Body of pancreas (tissue), 4 donors: Measurements from ENCODE around the gene TMEM89. TPM values are rescaled to one million over a fixed set of nuclear protein-coding genes. Genes with fewer than 3 reads are reported as not detected.

Experiments
- ATAC-seq: fragments of 150-250 bp; one replicate; pipeline ENCODE4 v1.9.1; 2016
- DNase-seq, 4 donors: peaks; one replicate each; pipeline ENCODE4 v3.0.0-alpha.2; 2019
- H3K27ac ChIP-seq, 4 donors: fragments of 200-600 bp; sonication (generic); 1 replicate in 3 of 4; 2 replicates in 1 of 4; pipeline versions ENCODE4 v1.5.1 to v1.6.1; 2016 to 2019; ENCODE audit warnings: mild to moderate bottlenecking in 1 of 4, mixed read lengths in 1 of 4, moderate library complexity in 1 of 4
- H3K27me3 ChIP-seq, 2 donors: fragments of 200-600 bp; sonication (generic); one replicate each; pipeline ENCODE4 v1.6.0; 2016; ENCODE audit warnings: mild to moderate bottlenecking in 1 of 2
- H3K36me3 ChIP-seq, 2 donors: fragments of 200-600 bp; sonication (generic); replicated peaks in 1 of 2; 2 replicates each; pipeline ENCODE4 v1.5.1; 2016; ENCODE audit warnings: low read depth in 2 of 2; ENCODE audit not compliant: insufficient read depth in 1 of 2
- H3K4me1 ChIP-seq: fragments of 200-600 bp; sonication (generic); one replicate; pipeline ENCODE4 v1.6.0; 2016
- H3K4me3 ChIP-seq, 2 donors: fragments of 200-600 bp; sonication (generic); 1 replicate in 1 of 2; 2 replicates in 1 of 2; pipeline ENCODE4 v1.5.1; 2016 to 2019
- H3K9me3 ChIP-seq, 3 donors: fragments of 200-600 bp; sonication (generic); 1 replicate in 2 of 3; 2 replicates in 1 of 3; pipeline ENCODE4 v1.5.1; 2016
- POLR2A ChIP-seq, 3 donors: fragments of 450-650 bp; IDR thresholded peaks; one replicate each; pipeline ENCODE4 v1.6.1; 2016; ENCODE audit warnings: antibody characterized with exemption in 3 of 3, mild to moderate bottlenecking in 2 of 3
- WGBS, 2 donors: methylation state at CpG; one replicate each; pipeline ENCODE4 v1.1.5; 2017; 5-methylcytosine and 5-hydroxymethylcytosine counted together
- intact Hi-C: fragments of 100-400 bp; cut with DNase I; formaldehyde crosslinking; loops from one replicate; pipeline ENCODE4 v1.15.1; 2023
- microRNA counts, 2 donors: library from miRNA; unstranded; fragments of <30 nt; microRNA quantifications; one replicate each; lab custom pipeline; 2017
- microRNA-seq, 2 donors: library from miRNA; unstranded; fragments of <30 nt; microRNA quantifications; one replicate each; pipeline ENCODE4, GENCODE V29; 2016; ENCODE audit warnings: borderline number of aligned reads in 2 of 2, borderline replicate concordance in 2 of 2
- total RNA-seq, 2 donors: library from RNA; depleted of rRNA; stranded (reverse); fragments of >200 nt; gene quantifications; one replicate each; pipeline ENCODE4 v1.1.0, GENCODE V29; 2016
- TF ChIP-seq, protein P1 (sequence below), 7 experiments: fragments of 450-650 bp in 4 of 7; fragments of 200-600 bp in 3 of 7; sonication (generic) in 3 of 7; IDR thresholded peaks; one replicate each; pipeline ENCODE4 v1.5.1; 2016 to 2019; ENCODE audit warnings: antibody characterized with exemption in 7 of 7

The TMEM89 gene
- total RNA-seq, 2 donors from 2014 or later, result not detected

DNA sequence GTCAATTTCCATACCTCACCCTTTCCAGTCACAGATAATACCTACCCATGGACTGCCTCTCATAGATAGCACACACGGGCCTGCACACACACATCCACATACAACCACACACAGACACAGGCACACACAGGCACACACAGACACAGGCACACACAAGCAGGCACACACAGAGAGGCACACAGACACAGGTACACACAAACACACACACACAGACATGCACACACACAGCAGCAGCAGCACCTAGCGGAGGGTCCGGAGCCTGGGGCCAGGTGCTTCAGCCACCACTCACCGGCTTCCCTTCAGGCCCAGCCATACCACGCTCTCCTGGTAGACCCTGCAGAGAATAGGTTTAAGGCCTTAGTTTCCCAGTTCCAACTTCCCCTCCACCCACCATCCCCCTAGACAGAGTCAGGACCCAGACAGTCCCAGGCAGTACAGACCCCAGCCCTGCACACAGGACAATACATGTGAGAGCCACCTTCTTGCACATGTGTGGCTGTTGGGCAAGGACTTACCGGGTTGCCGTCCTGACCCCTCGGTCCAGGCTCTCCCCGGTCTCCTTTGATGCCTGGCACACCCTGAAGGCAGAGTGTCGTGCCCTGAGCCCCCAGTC lies 47.5 kb downstream of the TMEM89 start:
- intact Hi-C loops, result no loop called here
- Histone ChIP-seq H3K27me3 (no peaks in the 10 kb centered on the region), H3K9me3 (no peaks in the 10 kb centered on the region), H3K36me3 (no peaks in the 10 kb centered on the region), H3K27ac (no peak overlapping the region), H3K4me3 (no peak overlapping the region), H3K4me1 (no peaks in the 10 kb centered on the region)
- no peak for DNase-seq
- WGBS, 2 donors, result 88 to 90% methylated on average over 9 to 10 of the region's 10 CpGs
- no peak for ATAC-seq
- TF ChIP-seq POLR2A (IDR thresholded peaks at IDR 0.05), result no peak
- TF ChIP-seq, protein P1, sequence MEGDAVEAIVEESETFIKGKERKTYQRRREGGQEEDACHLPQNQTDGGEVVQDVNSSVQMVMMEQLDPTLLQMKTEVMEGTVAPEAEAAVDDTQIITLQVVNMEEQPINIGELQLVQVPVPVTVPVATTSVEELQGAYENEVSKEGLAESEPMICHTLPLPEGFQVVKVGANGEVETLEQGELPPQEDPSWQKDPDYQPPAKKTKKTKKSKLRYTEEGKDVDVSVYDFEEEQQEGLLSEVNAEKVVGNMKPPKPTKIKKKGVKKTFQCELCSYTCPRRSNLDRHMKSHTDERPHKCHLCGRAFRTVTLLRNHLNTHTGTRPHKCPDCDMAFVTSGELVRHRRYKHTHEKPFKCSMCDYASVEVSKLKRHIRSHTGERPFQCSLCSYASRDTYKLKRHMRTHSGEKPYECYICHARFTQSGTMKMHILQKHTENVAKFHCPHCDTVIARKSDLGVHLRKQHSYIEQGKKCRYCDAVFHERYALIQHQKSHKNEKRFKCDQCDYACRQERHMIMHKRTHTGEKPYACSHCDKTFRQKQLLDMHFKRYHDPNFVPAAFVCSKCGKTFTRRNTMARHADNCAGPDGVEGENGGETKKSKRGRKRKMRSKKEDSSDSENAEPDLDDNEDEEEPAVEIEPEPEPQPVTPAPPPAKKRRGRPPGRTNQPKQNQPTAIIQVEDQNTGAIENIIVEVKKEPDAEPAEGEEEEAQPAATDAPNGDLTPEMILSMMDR (IDR thresholded peaks at IDR 0.05), result no peak

DNA sequence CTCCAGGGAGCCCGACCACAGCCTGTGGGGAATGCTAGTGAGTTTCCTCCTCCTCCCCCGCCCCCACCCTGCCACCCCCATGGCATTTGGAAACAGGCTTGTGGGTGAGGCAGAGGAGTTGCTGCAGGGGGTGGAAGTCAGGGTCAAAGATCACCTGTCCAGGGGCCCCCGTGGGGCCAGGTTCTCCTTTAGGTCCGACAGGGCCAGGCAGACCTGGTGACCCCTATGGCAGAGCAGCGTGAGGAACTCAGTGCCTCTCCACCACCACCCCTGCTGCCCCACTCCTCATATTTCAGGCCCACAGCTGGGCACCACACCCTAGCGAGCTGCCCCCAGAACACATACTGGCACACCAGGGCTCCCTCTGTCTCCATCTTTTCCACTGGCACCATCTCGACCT lies 49.1 kb downstream of the TMEM89 start:
- Histone ChIP-seq H3K9me3 (no peaks in the 10 kb centered on the region), H3K36me3 (no peaks in the 10 kb centered on the region), H3K27me3 (no peaks in the 10 kb centered on the region), H3K4me3 (no peak overlapping the region), H3K27ac (no peak overlapping the region), H3K4me1 (no peaks in the 10 kb centered on the region)
- intact Hi-C loops, result no loop called here
- ATAC-seq (no peak), DNase-seq (no peak)
- 83 to 88% methylated on average over 5 to 7 of the region's 7 CpGs for WGBS, 2 donors
- no peak for TF ChIP-seq POLR2A (IDR thresholded peaks at IDR 0.05)
- TF ChIP-seq, protein P1 (IDR thresholded peaks at IDR 0.05), result no peak

DNA sequence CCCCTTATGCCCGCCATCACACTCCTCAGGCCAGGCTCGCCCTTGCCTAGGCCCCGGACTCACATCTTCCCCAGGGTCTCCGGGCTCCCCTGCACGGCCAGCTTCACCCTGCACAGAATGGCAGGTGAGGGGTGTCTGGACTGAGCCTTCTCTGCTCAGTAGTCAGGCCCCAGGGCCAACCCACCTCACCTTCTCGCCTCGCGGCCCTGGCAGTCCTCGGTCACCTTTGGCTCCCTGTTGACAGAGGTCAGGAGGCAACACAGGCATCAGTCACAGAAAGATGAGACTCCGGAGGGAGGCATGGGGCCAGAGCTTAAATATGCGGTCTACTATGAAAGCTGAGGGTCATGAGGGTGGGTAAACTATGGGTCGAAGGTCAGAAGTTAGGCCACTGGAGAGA lies 49.6 kb downstream of the TMEM89 start:
- H3K9me3 ChIP-seq, result no peaks in the 10 kb centered on the region
- no peak overlapping the region for H3K4me3 ChIP-seq
- no peaks in the 10 kb centered on the region for H3K36me3 ChIP-seq
- no peaks in the 10 kb centered on the region for H3K4me1 ChIP-seq
- H3K27me3 ChIP-seq, result no peaks in the 10 kb centered on the region
- ATAC-seq (no peak), DNase-seq (no peak)
- TF ChIP-seq, protein P1 (IDR thresholded peaks at IDR 0.05), result no peak
- TF ChIP-seq POLR2A (IDR thresholded peaks at IDR 0.05), result no peak
- no peak overlapping the region for H3K27ac ChIP-seq
- intact Hi-C loops, result no loop called here
- 72 to 74% methylated on average over 11 to 12 of the region's 12 CpGs for WGBS, 2 donors

MicroRNAs within 50 kb of the gene (microRNA counts, 767-probe panel; counts per million panel counts)
- 0 to 736 counts per million in 2 donors for microRNA hsa-miR-711 (lab: Ali Mortazavi, UCI)

Small RNAs within 50 kb of the gene (microRNA-seq; reads per million reads assigned to microRNA genes)
- gene MIR4793, result 0 reads per million in 2 donors
- gene MIR711, result 0 reads per million in 2 donors

Other genes with a start within 250 kb of the TMEM89 start
- 10 to 100 TPM in 1 of 2 donors, 1 to 10 TPM in 1; 3.4 to 23.7 TPM for gene FBXW12, start 249.6 kb downstream of the TMEM89 start, total RNA-seq
- gene PLXNB1, start 191.7 kb downstream of the TMEM89 start, total RNA-seq, result 100 to 1,000 TPM; 118 to 311 TPM
- 1 to 10 TPM in 1 of 2 donors, under 1 TPM in 1; 0.33 to 2.6 TPM for gene CCDC51, start 181.7 kb downstream of the TMEM89 start, total RNA-seq
- gene TMA7, start 181.5 kb downstream of the TMEM89 start, total RNA-seq, result 100 to 1,000 TPM; 113 to 156 TPM
- 1 to 10 TPM; 2.6 to 4.3 TPM for gene ATRIP, start 175.0 kb downstream of the TMEM89 start, total RNA-seq
- 10 to 100 TPM; 46.5 to 48.5 TPM for gene SHISA5, start 117.6 kb downstream of the TMEM89 start, total RNA-seq
- 10 to 100 TPM in 1 of 2 donors, 1 to 10 TPM in 1; 8.9 to 11.4 TPM for gene PFKFB4, start 65.0 kb downstream of the TMEM89 start, total RNA-seq
- gene UCN2, start 58.0 kb downstream of the TMEM89 start, total RNA-seq, result not detected
- 1 to 10 TPM in 1 of 2 donors, under 1 TPM in 1; 0.52 to 2.3 TPM for gene COL7A1, start 26.4 kb downstream of the TMEM89 start, total RNA-seq
- gene UQCRC1, start 12.1 kb downstream of the TMEM89 start, total RNA-seq, result 100 to 1,000 TPM in 1 of 2 donors, 10 to 100 TPM in 1; 92.9 to 161 TPM
- gene SLC26A6, start 13.7 kb upstream of the TMEM89 start, total RNA-seq, result 10 to 100 TPM; 17.8 to 35.0 TPM
- gene CELSR3, start 41.1 kb upstream of the TMEM89 start, total RNA-seq, result 1 to 10 TPM in 1 of 2 donors, under 1 TPM in 1; 0.66 to 2.6 TPM
- 10 to 100 TPM; 16.6 to 22.1 TPM for gene NCKIPSD, start 64.1 kb upstream of the TMEM89 start, total RNA-seq
- gene IP6K2, start 95.5 kb upstream of the TMEM89 start, total RNA-seq, result 100 to 1,000 TPM in 1 of 2 donors, 10 to 100 TPM in 1; 67.5 to 138 TPM
- gene PRKAR2A, start 226.1 kb upstream of the TMEM89 start, total RNA-seq, result 10 to 100 TPM; 14.8 to 32.0 TPM